HK-2 (cell line): ENCODE data around the gene SHISA6.

Experiments
- DNase-seq: peaks from one replicate; pipeline ENCODE4 v3.0.0-alpha.2; 2018; ENCODE audit not compliant: unreplicated experiment

SHISA6 gene

GRCh38 chr17:11583306-11583992 lies 342.4 kb downstream of the SHISA6 start:
- DNase-seq: no peak

- no peak for DNase-seq
Measured at GRCh38 chr17:11589716-11590115, 348.7 kb downstream of the SHISA6 start.

GRCh38 chr17:11598274-11599221 lies 357.5 kb downstream of the SHISA6 start, which contains the start of gene DNAH9:
DNAH9 (plus strand) TSS chr17:11598470; CDS start chr17:11598499, 29 bp downstream.
- DNase-seq: peak; percentile 53

GRCh38 chr17:11601661-11602060 lies 360.6 kb downstream of the SHISA6 start:
- DNase-seq: no peak

- DNase-seq: no peak
Measured at GRCh38 chr17:11608396-11608795, 367.4 kb downstream of the SHISA6 start.

- no peak for DNase-seq
Measured at GRCh38 chr17:11610999-11611566, 370.1 kb downstream of the SHISA6 start.

GRCh38 chr17:11612956-11613355 lies 371.9 kb downstream of the SHISA6 start:
- no peak for DNase-seq
